ENCODE results near the gene PDPK1. TPM values are rescaled to one million over a fixed set of nuclear protein-coding genes. Genes with fewer than 3 reads are reported as not detected.

The PDPK1 gene
- total and polyA plus RNA-seq, 2 of the 4 experiments (the other 2 are of a cell fraction) = 10.6 to 27.3 TPM

GRCh38 chr16:2497695-2498484 lies 39.9 kb upstream of the PDPK1 start:
- Histone ChIP-seq H3K23ac (ENCODE audit: low read depth, low read length) (no peak overlapping the region), H2AK5ac (ENCODE audit: low read depth, low read length) (no peak overlapping the region), H3K56ac (ENCODE audit: extremely low read depth, insufficient read depth, low read length) (no peak overlapping the region), H3K4me1 (ENCODE audit: control insufficient read depth, insufficient read depth, low read length) (peaks cover 9% of the 10 kb centered on the region), H4K91ac (ENCODE audit: insufficient read depth, low read depth, low read length) (no peak overlapping the region), H3K18ac (ENCODE audit: low read depth, low read length) (no peak overlapping the region), H3K27ac (ENCODE audit: insufficient read depth, low read length) (no peak overlapping the region), H3K9ac (ENCODE audit: low read depth, low read length) (no peak overlapping the region), H3K14ac (replicated peaks; ENCODE audit: low read depth, low read length) (no peak overlapping the region), H4K5ac (ENCODE audit: low read depth, low read length) (no peak overlapping the region), H3K9me1 (ENCODE audit: insufficient read depth, low read length) (no peaks in the 10 kb centered on the region), H3K9me3 (ENCODE audit: control insufficient read depth, insufficient read depth, low read length) (no peaks in the 10 kb centered on the region), H4K8ac (ENCODE audit: low read depth in 2 of 2, low read length in 2 of 2) (no peak overlapping the region), H2AFZ (replicated peaks; ENCODE audit: low read length, poor library complexity) (no peak overlapping the region), H3K27me3 (ENCODE audit: control insufficient read depth, insufficient read depth, low read length) (no peaks in the 10 kb centered on the region), H3K4me2 (ENCODE audit: low read depth, low read length) (no peak overlapping the region), H2BK15ac (ENCODE audit: low read depth, low read length) (no peak overlapping the region), H4K20me1 (ENCODE audit: insufficient read depth, low read length) (peaks cover 20% of the 10 kb centered on the region), H3K79me1 (ENCODE audit: low read depth in 1 of 2, low read length in 2 of 2) (peaks cover 3 to 24% of the 10 kb centered on the region in 2 experiments; a peak in 3 of 4 replicates), H2BK5ac (ENCODE audit: low read depth, low read length, poor library complexity, severe bottlenecking) (no peak overlapping the region), H2AK9ac (replicated peaks; ENCODE audit: low read depth, low read length, poor library complexity) (no peak overlapping the region), H3K4ac (ENCODE audit: low read depth, low read length) (no peak overlapping the region), H2BK20ac (ENCODE audit: low read depth, low read length) (no peak overlapping the region), H3K4me3 (ENCODE audit: insufficient read depth, low read depth, low read length) (no peak overlapping the region), H2BK120ac (ENCODE audit: low read depth, low read length) (no peak overlapping the region), H3K36me3 (ENCODE audit: control insufficient read depth, insufficient read depth, low read length) (peaks cover 19% of the 10 kb centered on the region; the same call in 1 of the 2 replicates)
- BruUV-seq (replicated peaks) = no TSS peak
- no peak for ATAC-seq (ENCODE audit: low read depth)
- intact Hi-C loops (cut with micrococcal nuclease) = no loop called here
- in situ Hi-C loops (cut with MboI; ENCODE audit: low sequenced_read_pairs) = loop anchor here (5.0 kb wide), 1 partner anchor 156 kb away; the partner anchor contains the start of gene ABCA3
- dilution Hi-C loops (cut with HindIII; ENCODE audit: low sequenced_read_pairs, unreplicated experiment) = no loop called here
- ChIA-PET CTCF (no interaction called here), POLR2A (ENCODE audit: unreplicated experiment) (no interaction called here)
- no peak for TF ChIP-seq RCOR1 (IDR thresholded peaks at IDR 0.05; ENCODE audit: insufficient replicate concordance, low read length)
- TF ChIP-seq FOS (IDR thresholded peaks at IDR 0.05; ENCODE audit: low read depth, low read length) = no peak
- no peak for TF ChIP-seq RAD21 (IDR thresholded peaks at IDR 0.05; ENCODE audit: low read length)
- no peak for TF ChIP-seq USF2 (IDR thresholded peaks at IDR 0.05; ENCODE audit: low read depth, low read length)
- TF ChIP-seq ELK1 (IDR thresholded peaks at IDR 0.05; ENCODE audit: borderline replicate concordance, low read depth, low read length) = no peak
- TF ChIP-seq CTCF (conservative IDR thresholded peaks at IDR 0.05; ENCODE audit: low read depth, low read length) = no peak
- TF ChIP-seq MXI1 (IDR thresholded peaks at IDR 0.05; ENCODE audit: borderline replicate concordance, low read depth, low read length) = no peak
- no peak for TF ChIP-seq CEBPB (IDR thresholded peaks at IDR 0.05; ENCODE audit: low read depth, low read length)
- no peak for TF ChIP-seq NFE2L2 (IDR thresholded peaks at IDR 0.05; ENCODE audit: low read depth, low read length)
- no peak for TF ChIP-seq CHD1 (IDR thresholded peaks at IDR 0.05; ENCODE audit: low read depth, low read length)
- no peak for TF ChIP-seq BHLHE40 (IDR thresholded peaks at IDR 0.05; ENCODE audit: low read depth, low read length)
- no peak for TF ChIP-seq MAFK (IDR thresholded peaks at IDR 0.05; ENCODE audit: low read depth, low read length)
- WGBS, 2 experiments (ENCODE audit: extremely low coverage in 2 of 2, insufficient read length in 1 of 2) = 78% methylated on average over 11 of the region's 26 CpGs; no CpG with 5 or more reads in 1 of the 2 experiments
- DNase-seq = no peak

Data from IMR-90 (cell line).